ENCODE results near the gene MED27.

MED27 gene

DNA sequence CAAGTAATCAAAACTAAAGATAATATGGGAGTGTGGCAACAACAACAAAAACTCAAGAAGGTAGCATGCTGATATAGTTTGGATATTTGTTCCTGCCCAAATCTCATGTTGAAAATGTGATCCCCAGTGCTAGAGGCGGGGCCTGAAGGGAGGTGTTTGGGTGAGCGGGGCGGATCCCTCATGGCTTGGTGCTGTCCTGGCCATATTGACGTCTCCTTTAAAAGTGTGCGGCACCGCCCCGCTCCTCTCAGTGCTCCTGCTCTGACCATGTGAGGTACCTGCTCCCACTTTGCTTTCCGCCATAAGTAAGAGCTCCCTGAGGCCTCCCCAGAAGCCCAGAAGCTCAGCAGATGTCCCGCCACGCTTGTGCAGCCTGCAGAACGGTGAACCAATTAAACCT, 25.6 kb downstream of the MED27 start:
- no peaks in the 10 kb centered on the region for H3K27me3 ChIP-seq (ENCODE audit: insufficient read depth, low read length, poor library complexity)
- H3K79me2 ChIP-seq (ENCODE audit: insufficient read depth, low read length): peaks cover 58% of the 10 kb centered on the region
- H3K4me3 ChIP-seq (ENCODE audit: low read depth in 1 of 2, low read length in 2 of 2): no peak overlapping the region
- no peak overlapping the region for H3K4me2 ChIP-seq (ENCODE audit: insufficient read depth, low read length)
- H3K4me1 ChIP-seq (ENCODE audit: insufficient read depth, low read length): no peaks in the 10 kb centered on the region
- no peak overlapping the region for H2AFZ ChIP-seq (ENCODE audit: low read depth, low read length)
- peaks cover 59% of the 10 kb centered on the region for H4K20me1 ChIP-seq (ENCODE audit: insufficient read depth, low read length)
- peaks cover 9% of the 10 kb centered on the region; the same call in 1 of the 2 replicates for H3K36me3 ChIP-seq (ENCODE audit: insufficient read depth, low read length)
- DNase-seq: no peak
- no peak for ATAC-seq (ENCODE audit: insufficient read depth, low read depth)
- H3K27ac ChIP-seq (ENCODE audit: low read length): no peak overlapping the region
- H3K9ac ChIP-seq (ENCODE audit: low read depth, low read length): no peak overlapping the region
- H3K9me3 ChIP-seq (ENCODE audit: insufficient read depth, low read length, severe bottlenecking): no peaks in the 10 kb centered on the region
- TF ChIP-seq EZH2 (IDR thresholded peaks at IDR 0.05; ENCODE audit: borderline replicate concordance, low read depth, low read length, severe bottlenecking): no peak
- TF ChIP-seq, protein P1, sequence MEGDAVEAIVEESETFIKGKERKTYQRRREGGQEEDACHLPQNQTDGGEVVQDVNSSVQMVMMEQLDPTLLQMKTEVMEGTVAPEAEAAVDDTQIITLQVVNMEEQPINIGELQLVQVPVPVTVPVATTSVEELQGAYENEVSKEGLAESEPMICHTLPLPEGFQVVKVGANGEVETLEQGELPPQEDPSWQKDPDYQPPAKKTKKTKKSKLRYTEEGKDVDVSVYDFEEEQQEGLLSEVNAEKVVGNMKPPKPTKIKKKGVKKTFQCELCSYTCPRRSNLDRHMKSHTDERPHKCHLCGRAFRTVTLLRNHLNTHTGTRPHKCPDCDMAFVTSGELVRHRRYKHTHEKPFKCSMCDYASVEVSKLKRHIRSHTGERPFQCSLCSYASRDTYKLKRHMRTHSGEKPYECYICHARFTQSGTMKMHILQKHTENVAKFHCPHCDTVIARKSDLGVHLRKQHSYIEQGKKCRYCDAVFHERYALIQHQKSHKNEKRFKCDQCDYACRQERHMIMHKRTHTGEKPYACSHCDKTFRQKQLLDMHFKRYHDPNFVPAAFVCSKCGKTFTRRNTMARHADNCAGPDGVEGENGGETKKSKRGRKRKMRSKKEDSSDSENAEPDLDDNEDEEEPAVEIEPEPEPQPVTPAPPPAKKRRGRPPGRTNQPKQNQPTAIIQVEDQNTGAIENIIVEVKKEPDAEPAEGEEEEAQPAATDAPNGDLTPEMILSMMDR (IDR thresholded peaks at IDR 0.05; ENCODE audit: borderline replicate concordance, extremely low read depth, low read length, poor library complexity, severe bottlenecking): no peak

DNA sequence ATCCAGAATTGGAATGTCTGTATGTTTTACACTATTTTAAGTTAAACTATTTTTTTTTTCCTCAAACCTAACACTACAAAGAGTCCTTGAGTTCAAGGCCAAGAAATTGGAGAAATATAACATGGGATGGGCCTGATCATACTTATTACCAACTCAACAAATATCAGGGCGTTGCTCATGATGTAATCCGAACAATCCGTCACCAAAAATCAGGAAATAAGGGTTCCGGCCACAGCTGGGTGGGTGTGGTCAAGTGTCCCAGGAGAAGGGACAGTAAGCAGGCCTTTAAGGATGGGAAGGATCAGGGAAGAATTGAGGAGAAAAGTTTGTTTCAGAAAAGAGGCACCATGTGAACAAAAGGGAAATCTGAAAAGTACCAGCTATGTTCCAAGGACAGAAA, 29.8 kb downstream of the MED27 start:
- Histone ChIP-seq H3K27ac (ENCODE audit: low read length) (no peak overlapping the region), H3K79me2 (ENCODE audit: insufficient read depth, low read length) (peaks cover 55% of the 10 kb centered on the region), H4K20me1 (ENCODE audit: insufficient read depth, low read length) (peaks cover 56% of the 10 kb centered on the region), H3K9me3 (ENCODE audit: insufficient read depth, low read length, severe bottlenecking) (no peaks in the 10 kb centered on the region), H3K27me3 (ENCODE audit: insufficient read depth, low read length, poor library complexity) (no peaks in the 10 kb centered on the region), H3K4me1 (ENCODE audit: insufficient read depth, low read length) (no peaks in the 10 kb centered on the region), H3K4me2 (ENCODE audit: insufficient read depth, low read length) (no peak overlapping the region), H3K36me3 (ENCODE audit: insufficient read depth, low read length) (no peaks in the 10 kb centered on the region), H3K4me3 (ENCODE audit: low read depth in 1 of 2, low read length in 2 of 2) (no peak overlapping the region), H2AFZ (ENCODE audit: low read depth, low read length) (no peak overlapping the region), H3K9ac (ENCODE audit: low read depth, low read length) (no peak overlapping the region)
- no peak for TF ChIP-seq EZH2 (IDR thresholded peaks at IDR 0.05; ENCODE audit: borderline replicate concordance, low read depth, low read length, severe bottlenecking)
- TF ChIP-seq, protein P1 (IDR thresholded peaks at IDR 0.05; ENCODE audit: borderline replicate concordance, extremely low read depth, low read length, poor library complexity, severe bottlenecking): no peak
- no peak for DNase-seq
- ATAC-seq (ENCODE audit: insufficient read depth, low read depth): no peak

DNA sequence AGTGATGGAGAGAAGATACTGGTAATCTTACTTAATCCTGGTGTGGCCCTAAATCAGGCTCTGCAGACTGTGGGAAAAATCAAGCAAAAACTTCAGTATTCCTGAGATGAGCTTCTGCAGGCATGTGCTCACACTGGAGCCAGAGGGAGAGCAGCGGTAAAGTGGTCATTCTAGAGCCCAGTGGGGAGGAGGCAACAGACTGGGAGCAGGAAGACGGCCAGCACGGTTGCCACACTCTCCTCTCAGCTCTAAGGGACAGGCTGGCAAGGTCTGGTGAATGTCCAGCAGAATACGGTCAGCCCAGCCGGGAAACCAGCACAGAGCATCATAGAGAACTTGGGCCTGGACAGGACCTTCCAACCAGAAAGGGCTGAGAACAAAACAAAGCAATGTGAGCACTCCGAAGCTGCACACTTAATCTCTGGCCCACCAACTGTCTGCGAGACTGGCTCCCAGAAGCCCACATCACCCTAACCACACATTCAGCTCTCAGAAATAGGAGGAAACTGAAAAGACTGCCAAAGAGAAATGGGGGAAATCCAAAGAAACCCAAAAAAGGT, 30.3 kb downstream of the MED27 start:
- Histone ChIP-seq H3K27ac (ENCODE audit: low read length) (no peak overlapping the region), H3K27me3 (ENCODE audit: insufficient read depth, low read length, poor library complexity) (no peaks in the 10 kb centered on the region), H3K4me1 (ENCODE audit: insufficient read depth, low read length) (no peaks in the 10 kb centered on the region), H2AFZ (ENCODE audit: low read depth, low read length) (no peak overlapping the region), H3K4me2 (ENCODE audit: insufficient read depth, low read length) (no peak overlapping the region), H3K36me3 (ENCODE audit: insufficient read depth, low read length) (no peaks in the 10 kb centered on the region), H3K79me2 (ENCODE audit: insufficient read depth, low read length) (peaks cover 51% of the 10 kb centered on the region), H3K9ac (ENCODE audit: low read depth, low read length) (no peak overlapping the region), H3K9me3 (ENCODE audit: insufficient read depth, low read length, severe bottlenecking) (no peaks in the 10 kb centered on the region), H4K20me1 (ENCODE audit: insufficient read depth, low read length) (peaks cover 52% of the 10 kb centered on the region), H3K4me3 (ENCODE audit: low read depth in 1 of 2, low read length in 2 of 2) (no peak overlapping the region)
- ATAC-seq (ENCODE audit: insufficient read depth, low read depth) (no peak), DNase-seq (no peak)
- no peak for TF ChIP-seq EZH2 (IDR thresholded peaks at IDR 0.05; ENCODE audit: borderline replicate concordance, low read depth, low read length, severe bottlenecking)
- TF ChIP-seq, protein P1 (IDR thresholded peaks at IDR 0.05; ENCODE audit: borderline replicate concordance, extremely low read depth, low read length, poor library complexity, severe bottlenecking): no peak

All from DND-41 (cell line).